GM23338 (cell line): ENCODE measurements around the gene AQP3. TPM values are rescaled to one million over a fixed set of nuclear protein-coding genes. Genes with fewer than 3 reads are reported as not detected.

Experiments
- ATAC-seq: fragments of 200-7000 bp; cut with Tn5 transposase; 3 replicates; pipeline ENCODE4 v1.9.1; 2020
- DNase-seq: peaks from one replicate; pipeline ENCODE4 v3.0.0-alpha.2; 2015; ENCODE audit warnings: low spot score
- H2AFZ ChIP-seq: fragments of 200-600 bp; sonication (generic); 2 replicates; pipeline ENCODE4 v1.8.0; 2016; ENCODE audit warnings: antibody characterized with exemption, mild to moderate bottlenecking, moderate library complexity
- H3F3A ChIP-seq: fragments of 200-600 bp; sonication (generic); replicated peaks from 2 replicates; pipeline ENCODE4 v1.8.0; 2017; ENCODE audit warnings: antibody characterized with exemption, mixed run types, low read depth
- H3K27ac ChIP-seq: fragments of 200-600 bp; sonication (generic); 2 replicates; pipeline ENCODE4 v1.6.1; 2016; ENCODE audit warnings: low read depth
- H3K27me3 ChIP-seq: fragments of 200-600 bp; sonication (generic); 2 replicates; pipeline ENCODE4 v1.8.0; 2016; ENCODE audit warnings: mild to moderate bottlenecking, mixed run types, moderate library complexity; ENCODE audit not compliant: insufficient read depth
- H3K36me3 ChIP-seq: fragments of 200-600 bp; sonication (generic); 2 replicates; pipeline ENCODE4 v1.8.0; 2016; ENCODE audit warnings: mild to moderate bottlenecking; ENCODE audit not compliant: insufficient read depth
- H3K4me1 ChIP-seq: fragments of 200-600 bp; sonication (generic); 2 replicates; pipeline ENCODE4 v1.8.0; 2016; ENCODE audit warnings: mild to moderate bottlenecking, moderate library complexity; ENCODE audit not compliant: insufficient read depth
- H3K4me2 ChIP-seq: fragments of 200-600 bp; sonication (generic); 2 replicates; pipeline ENCODE4 v1.7.1; 2017; ENCODE audit warnings: mixed run types
- H3K4me3 ChIP-seq: fragments of 200-600 bp; sonication (generic); 2 replicates; pipeline ENCODE4 v1.6.1; 2016; ENCODE audit warnings: mixed run types
- H3K79me2 ChIP-seq: fragments of 200-600 bp; sonication (generic); replicated peaks from 2 replicates; pipeline ENCODE4 v1.8.0; 2017; ENCODE audit warnings: mild to moderate bottlenecking; ENCODE audit not compliant: insufficient read depth
- H3K9me2 ChIP-seq: fragments of 200-600 bp; sonication (generic); 2 replicates; pipeline ENCODE4 v1.8.0; 2017; ENCODE audit not compliant: insufficient read depth
- H4K20me1 ChIP-seq: fragments of 200-600 bp; sonication (generic); replicated peaks from 2 replicates; pipeline ENCODE4 v1.8.0; 2017; ENCODE audit warnings: mild to moderate bottlenecking; ENCODE audit not compliant: insufficient read depth
- H3K27ac Mint-ChIP-seq: 2 replicates; pipeline ENCODE4 v1.8.0; 2020; ENCODE audit warnings: inconsistent platforms, mild to moderate bottlenecking, moderate library complexity, mixed read lengths
- H3K27me3 Mint-ChIP-seq: 3 replicates; pipeline ENCODE4 v1.8.0; 2022; ENCODE audit warnings: low read depth, mild to moderate bottlenecking, moderate library complexity, mixed read lengths, inconsistent platforms; ENCODE audit not compliant: insufficient read depth, poor library complexity
- H3K36me3 Mint-ChIP-seq: 3 replicates; pipeline ENCODE4 v1.8.0; 2021; ENCODE audit warnings: low read depth, mild to moderate bottlenecking, inconsistent platforms, moderate library complexity, mixed read lengths
- H3K4me1 Mint-ChIP-seq: 3 replicates; pipeline ENCODE4 v1.8.0; 2020; ENCODE audit warnings: mild to moderate bottlenecking, inconsistent platforms, mixed read lengths
- H3K4me3 Mint-ChIP-seq: 3 replicates; pipeline ENCODE4 v1.8.0; 2021; ENCODE audit warnings: moderate library complexity, mild to moderate bottlenecking, inconsistent platforms, mixed read lengths
- H3K9me3 Mint-ChIP-seq: 3 replicates; pipeline ENCODE4 v1.8.0; 2020; ENCODE audit warnings: moderate library complexity, mild to moderate bottlenecking, inconsistent platforms, mixed read lengths
- CREB1 ChIP-seq: fragments of 250-450 bp; sonication (Bioruptor Pico); IDR thresholded peaks from 2 replicates; pipeline ENCODE4 v1.5.0; 2020; ENCODE audit warnings: low read depth, mild to moderate bottlenecking, moderate library complexity
- EZH2 ChIP-seq: fragments of 200-600 bp; sonication (generic); IDR thresholded peaks from one replicate; pipeline ENCODE4 v1.8.0; 2017; ENCODE audit warnings: antibody characterized with exemption, mild to moderate bottlenecking, low read depth; ENCODE audit not compliant: unreplicated experiment
- EZH2phosphoT487 ChIP-seq: fragments of 200-600 bp; sonication (generic); IDR thresholded peaks from one replicate; pipeline ENCODE4 v1.8.1; 2018; ENCODE audit warnings: antibody characterized with exemption; ENCODE audit not compliant: unreplicated experiment
- JUNB ChIP-seq: IDR thresholded peaks from one replicate; pipeline ENCODE4 v1.6.1; 2016; ENCODE audit warnings: antibody characterized with exemption; ENCODE audit not compliant: unreplicated experiment
- POLR2AphosphoS5 ChIP-seq: IDR thresholded peaks from 2 replicates; pipeline ENCODE4 v1.6.1; 2016; ENCODE audit warnings: antibody characterized with exemption, low read depth
- STAT1 ChIP-seq: IDR thresholded peaks from one replicate; pipeline ENCODE4 v1.6.1; 2016; ENCODE audit warnings: antibody characterized with exemption; ENCODE audit not compliant: unreplicated experiment
- ZNF331 ChIP-seq: fragments of 250-450 bp; sonication (Bioruptor Pico); IDR thresholded peaks from 2 replicates; pipeline ENCODE4 v1.5.0; 2020; ENCODE audit warnings: low read depth, mild to moderate bottlenecking, moderate library complexity
- polyA plus RNA-seq: library from polyadenylated mRNA; unstranded; fragments of >200 nt; fragmentation: Nextera tagmentation; extraction: Ambion mirVana; gene quantifications from 2 replicates; pipeline ENCODE4 v1.2.1, GENCODE V29; 2016
- total RNA-seq: library from RNA; depleted of rRNA; stranded (reverse); fragments of >200 nt; shearing (Covaris generic); gene quantifications from 2 replicates; pipeline ENCODE4 v1.2.3, GENCODE V29; 2014
- TF ChIP-seq, protein P1 (sequence below), 2 experiments: fragments of 200-600 bp in 1 of 2; sonication (generic) in 1 of 2; conservative IDR thresholded peaks; 2 replicates each; pipeline versions ENCODE4 v1.5.1 to v1.6.1; 2016 to 2017; ENCODE audit warnings: antibody characterized with exemption in 2 of 2, low read depth in 2 of 2, mild to moderate bottlenecking in 2 of 2, moderate library complexity in 1 of 2
- TF ChIP-seq, protein P2 (sequence below): IDR thresholded peaks from 2 replicates; pipeline ENCODE4 v1.6.1; 2016; ENCODE audit warnings: antibody characterized with exemption
- TF ChIP-seq, protein P3 (sequence below): IDR thresholded peaks from one replicate; pipeline ENCODE4 v1.6.1; 2018; ENCODE audit warnings: antibody characterized with exemption; ENCODE audit not compliant: unreplicated experiment

AQP3 gene
- total and polyA plus RNA-seq, 2 experiments from 2014 or later = 1.4 to 3.5 TPM

- H4K20me1 ChIP-seq = no peaks in the 10 kb centered on the region
- no peaks in the 10 kb centered on the region for H3K27me3 ChIP-seq
- Mint-ChIP-seq H3K27me3 (peaks cover 12% of the 10 kb centered on the region), H3K27ac (peak overlapping the region; percentile 91; the same call in 1 of the 2 replicates), H3K4me3 (peak overlapping the region; percentile 96), H3K9me3 (no peaks in the 10 kb centered on the region), H3K4me1 (peaks cover 4% of the 10 kb centered on the region; the same call in 1 of the 3 replicates), H3K36me3 (peaks cover 46% of the 10 kb centered on the region)
- ATAC-seq = peak; percentile 10; the same call in 2 of the 3 replicates
- TF ChIP-seq, protein P1, sequence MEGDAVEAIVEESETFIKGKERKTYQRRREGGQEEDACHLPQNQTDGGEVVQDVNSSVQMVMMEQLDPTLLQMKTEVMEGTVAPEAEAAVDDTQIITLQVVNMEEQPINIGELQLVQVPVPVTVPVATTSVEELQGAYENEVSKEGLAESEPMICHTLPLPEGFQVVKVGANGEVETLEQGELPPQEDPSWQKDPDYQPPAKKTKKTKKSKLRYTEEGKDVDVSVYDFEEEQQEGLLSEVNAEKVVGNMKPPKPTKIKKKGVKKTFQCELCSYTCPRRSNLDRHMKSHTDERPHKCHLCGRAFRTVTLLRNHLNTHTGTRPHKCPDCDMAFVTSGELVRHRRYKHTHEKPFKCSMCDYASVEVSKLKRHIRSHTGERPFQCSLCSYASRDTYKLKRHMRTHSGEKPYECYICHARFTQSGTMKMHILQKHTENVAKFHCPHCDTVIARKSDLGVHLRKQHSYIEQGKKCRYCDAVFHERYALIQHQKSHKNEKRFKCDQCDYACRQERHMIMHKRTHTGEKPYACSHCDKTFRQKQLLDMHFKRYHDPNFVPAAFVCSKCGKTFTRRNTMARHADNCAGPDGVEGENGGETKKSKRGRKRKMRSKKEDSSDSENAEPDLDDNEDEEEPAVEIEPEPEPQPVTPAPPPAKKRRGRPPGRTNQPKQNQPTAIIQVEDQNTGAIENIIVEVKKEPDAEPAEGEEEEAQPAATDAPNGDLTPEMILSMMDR (conservative IDR thresholded peaks at IDR 0.05; ENCODE audit: low read depth in 2 of 2) = no peak
- TF ChIP-seq EZH2 (no peak), STAT1 (no peak), POLR2AphosphoS5 (no peak)
- peak overlapping the region; percentile 96 for H3K4me3 ChIP-seq
- no peak for DNase-seq
- no peaks in the 10 kb centered on the region for H3K9me2 ChIP-seq
- peaks cover 24% of the 10 kb centered on the region for H3K79me2 ChIP-seq
- H3F3A ChIP-seq = 0 out of 2 replicates have a peak, but pooled peaks cover 3% of the 10 kb centered on the region
- 0 out of 2 replicates have a peak overlapping the region, but pooled peaks have one; percentile 9 for H2AFZ ChIP-seq
- H3K27ac ChIP-seq = no peak overlapping the region
- H3K36me3 ChIP-seq = peaks cover 9% of the 10 kb centered on the region
- peaks cover 4% of the 10 kb centered on the region; the same call in 1 of the 2 replicates for H3K4me1 ChIP-seq
- peak overlapping the region; percentile 96 for H3K4me2 ChIP-seq
Observed at GRCh38 chr9:33472881-33473615, 25.7 kb upstream of the AQP3 start.

DNA sequence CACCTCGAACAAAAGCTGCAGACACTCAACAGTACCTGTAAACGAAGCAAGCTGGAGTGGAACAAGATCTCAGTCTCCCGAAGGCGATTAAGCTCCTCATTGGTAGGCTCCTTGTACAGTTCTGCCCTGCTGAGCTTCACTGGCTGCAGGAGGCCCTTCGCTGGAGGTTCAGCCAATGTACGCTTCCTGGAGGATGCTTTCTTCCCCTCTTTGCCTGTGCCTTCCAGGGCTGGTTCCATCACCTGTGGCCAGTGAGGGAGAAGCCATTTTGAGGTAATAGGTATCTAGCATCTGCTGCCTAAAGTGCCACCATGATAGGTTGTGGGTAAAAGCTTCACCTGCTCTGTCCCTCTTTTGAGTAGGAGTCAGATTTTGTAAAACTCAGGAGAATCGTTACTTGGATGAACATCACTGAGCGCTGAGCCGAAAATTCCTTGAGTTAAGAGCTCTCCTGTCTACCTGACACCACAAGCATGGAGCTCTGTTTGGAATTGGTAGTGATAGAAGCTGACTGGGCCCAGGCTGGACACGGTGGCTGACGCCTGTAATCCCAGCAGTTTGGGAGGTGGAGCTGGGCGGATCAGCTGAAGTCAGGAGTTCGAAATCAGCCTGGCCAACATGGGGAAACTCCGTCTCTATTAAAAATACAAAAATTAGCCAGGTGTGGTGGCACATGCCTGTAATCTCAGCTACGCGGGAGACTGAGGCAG lies 24.9 kb upstream of the AQP3 start:
- peaks cover 13% of the 10 kb centered on the region for H3K27me3 Mint-ChIP-seq
- Histone ChIP-seq H3K4me1 (peaks cover 4% of the 10 kb centered on the region; the same call in 1 of the 2 replicates), H3K27me3 (no peaks in the 10 kb centered on the region), H3K27ac (no peak overlapping the region), H3K36me3 (peaks cover 9% of the 10 kb centered on the region), H2AFZ (no peak overlapping the region), H3K9me2 (no peaks in the 10 kb centered on the region), H3K4me2 (peak overlapping the region; percentile 96), H3F3A (0 out of 2 replicates have a peak, but pooled peaks cover 3% of the 10 kb centered on the region), H4K20me1 (no peaks in the 10 kb centered on the region), H3K4me3 (peak overlapping the region; percentile 96), H3K79me2 (peaks cover 24% of the 10 kb centered on the region)
- peak overlapping the region; percentile 96 for H3K4me3 Mint-ChIP-seq
- peaks cover 4% of the 10 kb centered on the region; the same call in 1 of the 3 replicates for H3K4me1 Mint-ChIP-seq
- H3K36me3 Mint-ChIP-seq = peaks cover 52% of the 10 kb centered on the region
- H3K9me3 Mint-ChIP-seq = no peaks in the 10 kb centered on the region
- H3K27ac Mint-ChIP-seq = no peak overlapping the region
- ATAC-seq = no peak
- DNase-seq = no peak
- TF ChIP-seq EZH2phosphoT487 (no peak), JUNB (no peak), STAT1 (no peak), ZNF331 (CRISPR knock-in tag) (no peak), CREB1 (CRISPR knock-in tag) (no peak), POLR2AphosphoS5 (no peak)
- TF ChIP-seq, protein P2, sequence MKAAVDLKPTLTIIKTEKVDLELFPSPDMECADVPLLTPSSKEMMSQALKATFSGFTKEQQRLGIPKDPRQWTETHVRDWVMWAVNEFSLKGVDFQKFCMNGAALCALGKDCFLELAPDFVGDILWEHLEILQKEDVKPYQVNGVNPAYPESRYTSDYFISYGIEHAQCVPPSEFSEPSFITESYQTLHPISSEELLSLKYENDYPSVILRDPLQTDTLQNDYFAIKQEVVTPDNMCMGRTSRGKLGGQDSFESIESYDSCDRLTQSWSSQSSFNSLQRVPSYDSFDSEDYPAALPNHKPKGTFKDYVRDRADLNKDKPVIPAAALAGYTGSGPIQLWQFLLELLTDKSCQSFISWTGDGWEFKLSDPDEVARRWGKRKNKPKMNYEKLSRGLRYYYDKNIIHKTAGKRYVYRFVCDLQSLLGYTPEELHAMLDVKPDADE = no peak
- TF ChIP-seq, protein P3, sequence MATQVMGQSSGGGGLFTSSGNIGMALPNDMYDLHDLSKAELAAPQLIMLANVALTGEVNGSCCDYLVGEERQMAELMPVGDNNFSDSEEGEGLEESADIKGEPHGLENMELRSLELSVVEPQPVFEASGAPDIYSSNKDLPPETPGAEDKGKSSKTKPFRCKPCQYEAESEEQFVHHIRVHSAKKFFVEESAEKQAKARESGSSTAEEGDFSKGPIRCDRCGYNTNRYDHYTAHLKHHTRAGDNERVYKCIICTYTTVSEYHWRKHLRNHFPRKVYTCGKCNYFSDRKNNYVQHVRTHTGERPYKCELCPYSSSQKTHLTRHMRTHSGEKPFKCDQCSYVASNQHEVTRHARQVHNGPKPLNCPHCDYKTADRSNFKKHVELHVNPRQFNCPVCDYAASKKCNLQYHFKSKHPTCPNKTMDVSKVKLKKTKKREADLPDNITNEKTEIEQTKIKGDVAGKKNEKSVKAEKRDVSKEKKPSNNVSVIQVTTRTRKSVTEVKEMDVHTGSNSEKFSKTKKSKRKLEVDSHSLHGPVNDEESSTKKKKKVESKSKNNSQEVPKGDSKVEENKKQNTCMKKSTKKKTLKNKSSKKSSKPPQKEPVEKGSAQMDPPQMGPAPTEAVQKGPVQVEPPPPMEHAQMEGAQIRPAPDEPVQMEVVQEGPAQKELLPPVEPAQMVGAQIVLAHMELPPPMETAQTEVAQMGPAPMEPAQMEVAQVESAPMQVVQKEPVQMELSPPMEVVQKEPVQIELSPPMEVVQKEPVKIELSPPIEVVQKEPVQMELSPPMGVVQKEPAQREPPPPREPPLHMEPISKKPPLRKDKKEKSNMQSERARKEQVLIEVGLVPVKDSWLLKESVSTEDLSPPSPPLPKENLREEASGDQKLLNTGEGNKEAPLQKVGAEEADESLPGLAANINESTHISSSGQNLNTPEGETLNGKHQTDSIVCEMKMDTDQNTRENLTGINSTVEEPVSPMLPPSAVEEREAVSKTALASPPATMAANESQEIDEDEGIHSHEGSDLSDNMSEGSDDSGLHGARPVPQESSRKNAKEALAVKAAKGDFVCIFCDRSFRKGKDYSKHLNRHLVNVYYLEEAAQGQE = no peak
